HK-2 (cell line): ENCODE results near the gene CLCNKB.
"Not testable (repeated sequence)": the region's sequence is repeated elsewhere in the genome, so short reads cannot be mapped to it uniquely, and the experiment has no call there.

Source experiments
- DNase-seq: peaks from one replicate; pipeline ENCODE4 v3.0.0-alpha.2; 2018; ENCODE audit not compliant: unreplicated experiment

The CLCNKB gene

DNA sequence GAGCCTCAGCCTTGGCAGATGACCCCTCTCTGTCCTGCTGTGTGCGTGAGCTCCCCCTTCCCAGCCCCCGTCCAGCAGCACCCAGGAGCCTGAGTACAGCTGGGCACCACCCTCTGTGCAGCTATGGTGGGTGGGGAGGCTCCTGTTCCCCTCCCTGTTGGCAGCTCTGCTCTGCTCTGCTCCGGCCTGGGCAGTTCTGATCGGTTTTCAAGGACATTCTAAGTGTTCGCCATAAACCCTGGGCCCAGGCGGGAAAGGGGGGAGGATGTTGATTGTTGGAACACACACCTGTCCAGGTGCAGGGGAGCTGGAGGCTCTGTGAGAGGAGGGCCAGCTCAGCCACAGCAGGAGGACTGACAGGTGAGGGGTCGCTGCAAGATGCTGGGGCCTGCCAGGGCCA, at the start of gene CLCNKB:
CLCNKB (plus strand) TSS at position 262 of the 400 bp plus-strand sequence. CDS start 711 bp downstream, outside the sequence.
- no peak for DNase-seq

DNA sequence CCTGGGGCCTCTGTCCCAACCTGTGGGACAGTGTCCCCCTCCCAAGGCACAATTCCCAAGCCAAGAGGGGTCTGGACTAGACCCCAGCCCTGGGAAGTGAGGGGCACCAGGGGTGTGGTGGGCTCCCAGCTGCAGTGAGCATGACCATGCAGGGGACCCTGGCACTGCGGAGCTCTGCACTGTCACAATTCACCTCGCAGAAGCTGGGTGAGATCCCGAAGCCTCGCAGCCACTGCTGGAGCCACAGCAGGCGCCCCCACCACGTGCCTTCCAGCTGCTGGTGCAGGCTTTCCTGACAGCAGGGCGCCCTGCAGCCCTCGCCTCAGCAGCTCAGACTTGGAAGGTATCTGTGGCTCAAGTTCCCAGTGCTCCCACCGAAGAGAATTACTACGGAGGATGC, 49.5 kb upstream of the CLCNKB start:
- DNase-seq = no peak

DNA sequence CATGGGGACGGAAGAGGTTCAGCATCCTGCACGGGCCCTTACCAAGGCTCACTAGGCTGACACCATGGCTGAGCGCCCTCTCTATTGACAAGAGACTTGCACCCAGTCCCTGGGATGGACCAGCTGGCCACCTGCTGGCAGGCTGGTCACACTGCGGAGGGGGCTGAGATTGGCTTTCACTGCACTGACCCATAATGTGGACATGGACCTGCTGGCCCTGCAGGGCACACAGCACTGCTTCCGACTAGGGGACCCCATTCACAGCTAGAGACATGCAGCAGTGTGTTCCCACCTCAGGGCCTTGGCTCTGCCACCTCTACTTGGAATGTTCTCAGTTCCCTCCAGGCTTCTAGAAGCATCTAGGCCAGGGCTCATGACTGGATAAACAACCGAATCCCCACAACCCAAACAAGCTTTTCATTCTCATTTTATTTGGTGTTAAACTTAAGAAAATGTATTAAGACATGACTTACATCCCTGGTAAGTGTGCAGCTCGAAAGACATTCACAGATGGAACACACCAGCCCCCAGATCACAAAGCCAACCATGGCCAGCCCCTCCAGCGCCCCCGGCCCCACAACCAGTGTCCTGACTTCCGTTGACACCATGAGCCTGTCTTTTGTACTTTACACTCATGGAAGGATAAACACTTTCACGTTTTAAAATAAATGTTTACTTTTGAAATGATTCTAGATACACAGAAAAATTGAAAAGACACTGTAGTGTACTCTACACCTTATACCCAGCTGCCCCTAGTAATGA, 48.8 kb upstream of the CLCNKB start:
- DNase-seq = peak; percentile 72

DNA sequence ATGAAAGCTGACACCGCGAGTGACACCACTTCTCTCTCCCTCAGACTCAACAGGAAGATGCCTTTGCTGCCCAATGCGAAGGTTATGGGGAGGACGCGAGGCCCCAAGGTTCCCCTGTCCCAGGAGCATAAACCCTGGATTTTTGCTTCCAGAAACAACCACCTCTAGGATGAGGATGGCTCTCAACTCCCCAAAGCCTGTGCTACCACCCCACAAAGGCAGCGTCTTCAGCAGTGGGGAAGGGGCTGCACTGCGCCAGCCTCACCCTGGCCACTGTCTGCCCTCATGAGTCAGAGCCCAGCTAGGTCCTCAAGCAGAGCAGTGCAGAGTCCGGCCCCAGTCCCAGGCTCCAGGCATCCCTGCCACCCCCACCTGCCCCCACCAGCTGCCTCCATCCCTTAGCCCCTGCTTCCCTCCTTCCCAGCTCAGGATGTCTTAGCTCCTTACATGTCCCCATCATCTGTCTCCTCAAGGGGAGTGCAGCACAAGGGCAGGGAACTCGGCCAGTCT, 46.5 kb upstream of the CLCNKB start:
- DNase-seq = no peak

DNA sequence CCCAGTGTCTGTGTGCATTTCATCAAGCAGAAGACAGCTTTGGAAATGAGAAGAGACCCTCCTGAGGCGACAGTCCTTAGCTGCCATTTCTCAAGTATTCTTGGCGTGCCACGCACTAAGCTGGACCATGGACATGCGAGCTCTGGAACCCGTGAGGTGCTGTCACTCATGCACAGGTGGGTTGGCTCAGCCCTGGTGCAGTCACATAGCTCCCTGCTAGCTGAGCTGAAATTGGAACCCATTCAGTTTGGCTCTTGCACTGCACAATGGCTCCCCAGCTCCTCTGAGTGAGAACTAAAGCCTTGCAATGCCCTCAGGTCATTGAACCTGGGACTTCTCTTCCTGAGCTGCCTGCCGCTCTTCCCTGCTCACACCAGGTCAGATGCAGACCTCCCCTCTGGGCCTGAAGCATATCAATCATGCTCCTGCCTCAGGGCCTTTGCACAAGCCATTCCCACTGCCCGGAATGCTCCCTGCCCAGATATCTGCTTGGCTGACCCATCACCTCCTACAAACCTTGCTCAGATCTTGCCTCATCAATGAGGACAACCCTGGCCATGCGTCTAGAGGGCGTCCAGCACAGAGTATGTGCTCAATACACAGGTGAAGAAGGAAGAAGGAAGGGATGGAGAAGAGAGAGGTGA, 45.8 kb upstream of the CLCNKB start:
- DNase-seq = no peak

DNA sequence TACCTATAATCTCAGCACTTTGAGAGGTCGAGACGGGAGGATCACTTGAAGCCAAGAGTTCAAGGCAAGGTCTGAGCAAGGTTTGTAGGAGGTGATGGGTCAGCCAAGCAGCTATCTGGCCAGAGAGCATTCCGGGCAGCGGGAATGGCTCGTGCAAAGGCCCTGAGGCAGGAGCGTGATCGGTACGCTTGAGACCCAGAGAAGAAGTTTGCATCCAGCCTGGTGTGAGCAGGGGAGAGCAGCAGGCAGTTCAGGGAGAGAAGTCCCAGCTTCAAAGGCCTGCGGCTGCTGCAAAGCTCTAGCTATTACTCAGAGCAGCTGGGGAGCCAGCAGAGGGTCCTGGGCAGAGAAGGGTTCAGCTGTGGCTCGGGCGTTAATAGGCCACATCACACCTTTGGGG, 44.7 kb upstream of the CLCNKB start:
- DNase-seq = no peak

DNA sequence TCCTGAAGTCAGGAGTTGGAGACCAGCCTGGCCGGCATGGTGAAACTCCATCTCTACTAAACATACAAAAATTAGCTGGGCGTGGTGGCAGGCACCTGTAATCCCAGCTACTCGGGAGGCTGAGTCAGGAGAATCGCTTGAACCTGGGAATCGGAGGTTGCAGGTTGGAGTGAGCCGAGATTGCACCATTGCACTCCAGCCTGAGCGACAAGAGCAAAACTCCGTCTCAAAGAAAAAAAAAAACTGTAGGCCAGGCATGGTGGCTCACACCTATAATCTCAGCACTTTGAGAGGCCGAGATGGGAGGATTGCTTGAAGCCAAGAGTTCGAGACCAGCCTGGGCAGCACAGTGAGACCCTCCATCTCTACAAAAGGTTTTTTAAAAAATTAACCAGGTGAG, 42.3 kb upstream of the CLCNKB start:
- DNase-seq = not testable (repeated sequence)

DNA sequence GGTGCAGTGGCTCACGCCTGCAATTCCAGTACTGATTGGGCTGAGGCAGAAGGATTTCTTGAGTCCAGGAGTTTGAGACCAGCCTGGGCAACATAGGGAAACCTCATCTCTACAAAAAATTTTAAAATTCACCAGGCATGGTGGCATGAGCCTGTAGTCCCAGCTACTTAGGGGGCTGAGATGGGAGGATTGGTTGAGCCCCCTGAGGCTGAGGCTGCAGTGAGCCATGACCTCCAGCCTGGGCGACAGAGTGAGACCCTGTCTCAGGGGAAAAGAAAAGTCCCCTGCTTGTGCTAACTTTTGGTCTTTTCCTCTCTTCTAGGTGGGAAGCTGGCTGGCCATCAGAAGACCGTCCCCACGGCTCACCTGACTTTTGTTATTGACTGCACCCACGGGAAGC, 38.0 kb upstream of the CLCNKB start:
- DNase-seq = no peak

DNA sequence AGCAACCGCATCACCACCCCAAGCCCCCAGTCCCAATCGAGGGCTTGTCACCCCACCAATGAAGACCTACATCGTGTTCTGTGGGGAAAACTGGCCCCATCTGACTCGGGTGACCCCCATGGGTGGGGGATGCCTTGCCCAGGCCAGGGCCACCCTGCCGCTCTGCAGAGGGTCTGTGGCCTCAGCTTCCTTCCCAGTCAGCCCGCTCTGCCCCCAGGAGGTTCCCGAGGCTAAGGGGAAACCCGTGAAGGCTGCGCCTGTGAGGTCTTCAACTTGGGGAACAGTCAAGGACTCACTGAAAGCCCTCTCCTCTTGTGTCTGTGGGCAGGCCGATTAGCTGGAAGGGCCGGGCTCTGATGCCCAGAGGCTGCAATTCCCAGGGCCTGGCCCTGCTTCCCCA, 37.6 kb upstream of the CLCNKB start:
- DNase-seq = no peak

DNA sequence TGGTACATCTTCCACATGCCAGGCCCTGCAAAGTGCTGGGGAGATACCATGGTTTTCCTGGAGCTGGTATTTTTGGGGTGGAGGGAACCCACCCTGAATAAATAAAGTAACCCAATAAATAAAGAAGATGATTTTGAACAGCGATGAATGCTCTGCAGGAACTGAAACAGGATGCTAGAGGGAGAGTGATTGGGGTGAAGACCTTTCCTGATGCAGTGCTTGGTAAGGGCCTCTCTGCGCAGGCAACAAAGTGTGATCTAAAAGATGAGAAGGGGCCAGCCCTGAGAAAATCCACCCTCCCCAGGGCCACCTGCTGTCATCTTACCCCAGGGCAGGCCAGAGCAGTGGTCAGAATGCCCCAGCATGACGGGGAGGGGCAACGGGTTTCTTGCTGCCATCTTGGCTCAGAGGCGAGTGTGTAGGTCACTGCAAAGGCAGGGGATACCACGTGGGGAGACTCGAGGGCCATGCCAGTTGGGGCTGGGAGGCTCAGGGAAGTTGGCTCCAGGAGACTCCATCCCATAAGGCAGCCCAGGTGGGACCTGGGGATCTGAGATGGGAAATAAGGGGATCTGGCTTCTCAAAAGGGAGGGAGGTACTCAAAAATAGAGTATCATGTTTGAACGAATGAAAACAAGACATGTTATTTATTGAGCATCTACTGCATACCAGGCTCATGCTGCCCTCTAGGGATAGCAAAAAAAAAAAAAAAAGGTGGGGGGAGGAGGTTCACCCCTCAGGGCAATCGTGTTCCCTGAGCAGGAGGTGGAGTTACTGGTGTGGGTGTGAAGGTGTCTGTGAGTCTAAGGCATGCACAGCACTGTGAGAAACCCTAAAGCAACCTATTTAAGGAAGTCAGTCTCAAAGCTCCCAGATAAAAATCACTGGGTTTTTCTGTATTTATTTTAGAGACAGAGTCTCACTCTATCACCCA, 36.8 kb upstream of the CLCNKB start:
- DNase-seq = no peak

DNA sequence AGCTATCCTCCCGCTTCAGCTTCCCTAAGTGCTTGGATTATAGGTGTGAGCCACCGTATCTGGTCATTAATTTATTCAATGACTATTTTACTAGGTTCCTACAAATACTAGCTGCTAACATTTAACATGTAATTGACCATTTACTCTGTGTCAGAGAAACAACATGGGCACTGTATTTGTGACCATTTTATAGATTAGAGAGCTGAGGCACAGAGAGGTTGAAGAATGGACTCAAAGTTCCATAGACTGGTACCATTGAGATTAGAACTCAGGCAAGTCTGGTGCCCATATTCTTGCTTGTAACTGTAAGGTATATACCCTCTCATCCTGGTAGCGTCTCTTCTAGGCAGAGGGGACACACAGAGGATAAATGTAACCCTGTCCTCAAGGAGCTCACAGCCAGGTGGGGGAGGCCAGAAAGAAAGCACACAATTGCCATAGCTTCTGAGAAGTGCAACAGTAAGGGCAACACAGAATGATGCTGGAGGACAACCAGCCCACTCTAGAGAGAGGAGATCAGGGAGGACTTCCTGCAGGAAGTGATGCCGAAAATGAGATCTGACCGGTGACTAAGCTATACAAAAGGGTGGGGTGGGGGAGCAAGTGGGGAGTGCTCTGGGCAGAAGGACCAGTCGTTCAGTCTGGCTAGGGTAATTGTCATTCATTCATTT, 35.8 kb upstream of the CLCNKB start:
- DNase-seq = no peak

DNA sequence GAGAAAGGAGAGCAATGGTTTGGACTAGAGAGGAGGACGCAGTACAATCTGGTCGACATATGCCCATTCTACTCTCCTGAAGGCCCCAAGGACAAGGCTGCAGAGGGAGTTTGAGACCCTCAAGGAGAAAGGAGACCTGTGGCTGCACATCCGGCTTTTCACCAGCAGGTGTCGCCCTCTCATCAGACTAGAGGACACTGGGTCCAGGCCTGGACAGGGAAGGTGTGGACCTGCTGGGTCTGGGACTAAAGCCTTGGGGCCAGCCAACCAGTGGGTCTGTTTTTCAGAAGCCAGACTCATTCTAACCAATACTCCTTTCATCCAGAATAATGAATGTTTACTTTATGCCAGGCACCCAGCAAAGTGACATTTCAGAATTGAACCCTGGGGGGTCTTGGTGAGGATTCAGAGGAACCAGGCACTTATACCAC, 34.5 kb upstream of the CLCNKB start:
- peak; percentile 82 for DNase-seq

DNA sequence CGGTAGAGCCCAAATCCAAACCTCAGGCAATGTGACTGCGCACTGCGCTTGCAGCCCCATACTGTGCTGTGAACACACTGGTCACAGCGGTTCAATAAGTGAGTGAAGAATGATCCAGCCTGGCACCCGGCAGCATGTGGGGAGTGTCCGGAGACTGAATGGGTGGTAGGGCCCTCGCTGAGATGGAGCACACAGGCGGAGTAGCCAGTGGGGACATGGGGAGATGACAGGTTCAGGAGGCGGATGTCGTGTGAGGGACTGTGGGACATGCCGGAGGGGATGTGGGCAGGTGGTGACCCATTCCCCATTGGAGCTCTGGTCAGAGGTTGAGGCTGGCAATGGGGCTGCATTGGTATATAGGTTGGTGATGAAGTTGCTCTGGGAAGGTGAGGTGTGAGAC, 33.9 kb upstream of the CLCNKB start:
- DNase-seq = no peak

DNA sequence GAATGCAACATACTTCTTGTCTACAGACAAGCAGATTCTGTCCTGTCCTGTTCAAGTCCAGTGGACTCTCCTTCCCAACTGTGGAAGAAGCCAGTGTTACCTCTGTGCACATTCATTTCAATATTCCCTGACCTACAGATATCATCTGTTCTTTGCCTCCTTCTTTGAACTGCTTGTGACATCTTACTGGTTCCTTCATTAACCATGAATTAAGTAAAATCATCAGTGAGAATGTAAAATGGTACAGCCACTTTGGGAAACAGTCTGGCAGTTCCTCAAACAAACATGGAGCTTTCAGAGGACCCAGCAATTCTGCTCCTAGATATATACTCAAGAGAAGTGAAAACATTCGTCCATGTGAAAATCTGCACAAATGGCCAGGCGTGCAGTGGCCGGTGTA, 32.7 kb upstream of the CLCNKB start:
- DNase-seq = no peak

DNA sequence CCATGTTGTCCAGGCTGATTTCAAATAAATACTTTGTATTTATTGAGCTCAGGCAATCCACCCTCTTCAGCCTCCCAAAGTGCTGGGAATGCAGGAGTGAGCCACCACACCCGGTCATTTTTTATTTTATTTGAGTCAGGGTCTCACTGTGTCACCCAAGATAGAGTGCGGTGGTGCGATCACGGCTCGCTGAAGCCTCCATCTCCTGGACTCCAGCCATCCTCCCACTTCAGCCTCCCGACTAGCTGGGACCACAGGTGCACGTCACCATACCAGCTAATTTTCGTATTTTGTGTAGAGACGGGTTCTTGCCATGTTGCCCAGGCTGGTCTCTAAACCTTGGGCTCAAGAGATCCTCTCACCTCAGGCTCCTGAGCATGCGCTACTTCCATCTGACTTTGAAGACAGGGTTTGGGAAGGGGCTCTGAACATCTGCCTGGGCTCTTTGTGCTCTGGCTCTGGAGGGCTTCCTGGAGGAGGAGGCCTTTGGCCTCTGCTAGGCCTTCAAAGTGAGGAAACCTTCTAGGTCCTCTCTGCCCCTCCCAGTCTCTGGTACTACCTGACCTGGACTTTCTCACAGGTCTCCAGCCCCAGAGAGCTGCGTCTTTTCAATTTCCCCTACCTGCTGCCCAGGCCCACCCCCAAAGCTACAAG, 31.5 kb upstream of the CLCNKB start:
- DNase-seq = no peak

DNA sequence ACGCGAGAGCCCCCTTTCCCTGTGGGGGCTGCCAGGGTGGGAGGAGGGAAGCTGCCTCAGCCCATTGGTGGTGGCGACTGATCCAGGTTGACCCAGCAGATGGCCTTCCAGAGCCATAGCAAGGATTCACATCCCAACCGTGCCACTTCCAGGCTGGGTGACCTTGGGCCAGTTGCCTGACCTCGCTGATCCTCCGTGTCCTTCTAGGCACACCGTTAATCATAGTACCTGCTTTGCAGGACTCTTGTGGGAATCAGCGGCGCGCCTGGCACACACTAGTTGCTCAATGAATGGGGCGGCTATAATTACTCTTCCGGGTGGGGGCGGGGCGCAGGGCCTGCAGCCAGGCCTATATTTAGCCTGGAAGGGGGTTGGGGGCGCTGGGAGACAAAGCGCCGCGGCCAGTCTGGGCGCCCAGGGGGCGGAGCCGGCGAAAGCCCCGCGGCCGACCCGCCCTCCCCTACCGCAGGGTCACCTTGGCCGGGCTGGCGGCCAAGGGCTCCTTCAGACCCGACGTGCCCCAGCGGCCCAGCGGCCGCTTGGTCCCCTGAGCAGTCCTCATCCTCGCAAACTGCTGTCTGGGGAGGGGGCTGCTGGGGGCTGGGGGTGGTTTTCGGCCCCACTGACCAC, 30.9 kb upstream of the CLCNKB start:
- peak; percentile 83 for DNase-seq

DNA sequence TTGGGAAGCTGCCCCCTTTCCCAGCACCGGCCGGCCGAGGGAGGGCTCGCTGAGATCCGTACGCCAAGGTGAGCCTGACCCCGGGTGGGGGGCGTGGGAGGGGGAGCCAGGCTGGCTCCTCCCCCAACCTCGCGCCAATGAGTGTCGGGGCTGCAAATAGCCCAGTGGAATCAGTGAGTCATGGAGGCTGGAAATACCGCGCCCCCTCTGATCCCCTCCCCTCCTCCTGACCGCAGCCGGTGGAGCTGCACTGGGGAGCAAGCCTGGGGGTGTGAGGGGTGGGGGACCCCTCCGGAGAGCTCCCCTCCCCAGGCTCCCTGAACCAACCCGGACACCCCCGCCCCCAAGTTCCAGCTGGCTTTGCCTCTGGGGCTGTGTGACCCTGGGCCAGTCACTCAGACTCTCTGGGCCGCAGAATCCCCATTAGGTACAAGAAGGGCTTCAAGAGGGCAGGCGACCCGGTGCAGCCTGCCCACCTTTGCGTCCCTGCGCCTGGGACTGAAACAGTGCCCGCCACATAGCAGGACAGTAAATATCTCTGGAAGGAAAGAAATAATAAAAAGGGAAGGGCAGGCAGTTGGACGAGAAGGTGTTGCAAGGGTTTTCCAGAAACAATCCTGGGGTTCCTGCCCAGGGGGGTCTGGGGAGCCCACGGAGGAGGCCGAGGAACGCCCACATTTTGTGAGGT, 30.2 kb upstream of the CLCNKB start:
- peak; percentile 74 for DNase-seq

DNA sequence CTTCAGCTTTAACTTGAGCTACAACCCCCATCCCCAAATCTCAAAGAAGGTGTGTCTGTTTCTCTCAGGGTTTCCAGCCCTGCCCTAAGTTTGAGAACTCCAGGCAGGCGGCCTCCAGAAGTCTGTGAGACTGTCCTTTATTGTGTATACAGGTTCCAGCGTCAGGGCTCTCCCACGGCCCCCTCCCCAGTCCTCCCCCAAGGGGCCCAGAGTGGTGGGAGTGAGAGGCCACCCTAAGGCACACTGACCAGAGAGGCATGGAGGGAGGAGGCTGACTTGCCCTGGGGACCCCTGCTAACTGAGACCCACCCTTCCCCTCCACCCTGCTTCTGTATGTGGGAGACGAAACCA, 29.7 kb upstream of the CLCNKB start:
- DNase-seq = no peak

DNA sequence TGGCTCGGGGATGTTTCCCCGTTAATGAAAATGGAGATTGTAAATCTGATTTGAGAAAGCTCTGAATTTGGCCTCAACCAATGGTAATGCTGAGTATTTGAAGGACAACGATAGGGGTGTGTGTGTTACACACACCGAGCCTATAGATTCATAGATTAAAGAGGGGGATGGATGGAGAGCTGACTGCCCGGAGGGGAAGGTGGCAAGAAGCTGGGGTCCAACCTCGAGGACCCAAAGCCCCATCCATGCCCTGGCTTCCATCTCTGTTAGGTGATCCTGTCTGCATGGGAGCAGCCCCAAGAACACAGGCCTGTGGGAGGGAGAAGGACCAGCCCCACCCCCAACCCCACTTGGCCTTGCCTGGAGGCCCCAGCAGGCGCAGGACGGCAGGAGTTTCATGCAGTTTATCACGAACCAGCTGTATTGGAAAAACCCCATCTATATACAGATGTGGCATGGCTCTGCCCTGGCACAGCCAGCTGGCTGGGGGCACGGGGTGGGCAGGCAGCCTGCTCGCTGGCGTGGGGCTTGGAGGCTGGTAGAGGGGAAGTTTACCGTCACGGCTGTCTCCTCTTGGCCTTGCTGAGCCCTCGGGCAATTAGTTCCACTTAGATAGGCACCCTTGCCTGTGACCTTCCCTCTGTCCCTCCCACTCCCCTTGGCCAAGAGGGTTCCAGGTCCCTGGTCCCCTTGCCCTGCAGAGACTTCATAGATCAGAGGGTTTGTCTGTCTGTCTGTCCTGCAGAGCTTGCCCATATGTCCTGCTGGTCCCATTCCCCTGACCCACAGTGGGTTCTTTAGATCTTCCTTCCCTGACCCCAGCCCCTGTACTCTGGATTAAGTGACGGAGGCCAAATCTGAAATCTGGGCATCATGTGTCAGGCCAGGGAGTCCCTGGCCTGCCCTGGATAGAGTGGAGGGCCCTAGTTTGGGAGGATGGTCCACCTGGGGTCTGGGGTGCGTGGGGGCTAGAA, 28.8 kb upstream of the CLCNKB start:
- DNase-seq = no peak
